Measurements from ENCODE around the gene COG4. TPM values are rescaled to one million over a fixed set of nuclear protein-coding genes. Genes with fewer than 3 reads are reported as not detected.
A peak's percentile ranks its signal among the peaks of the same experiment; 100 is the strongest.

The COG4 gene
- total and polyA plus RNA-seq, 2 experiments from 2014 or later = 60.6 to 66.4 TPM

GRCh38 chr16:70480127-70481105 lies 42.9 kb downstream of the COG4 start:
- Histone ChIP-seq H3K9me2 (ENCODE audit: insufficient read depth) (no peaks in the 10 kb centered on the region), H4K20me1 (ENCODE audit: insufficient read depth) (no peaks in the 10 kb centered on the region), H3K27ac (no peak overlapping the region), H3K4me1 (ENCODE audit: insufficient read depth) (peaks cover 24% of the 10 kb centered on the region), H2AFZ (no peak overlapping the region), H3K27me3 (replicated peaks; ENCODE audit: insufficient read depth) (no peaks in the 10 kb centered on the region), H3F3A (ENCODE audit: insufficient read depth) (peaks cover 22% of the 10 kb centered on the region), H3K36me3 (ENCODE audit: low read depth) (no peaks in the 10 kb centered on the region; the same call in 1 of the 2 replicates), H3K4me2 (ENCODE audit: unreplicated experiment) (no peak overlapping the region), H3K9ac (no peak overlapping the region), H3K9me3 (ENCODE audit: low read depth) (no peaks in the 10 kb centered on the region), H3K79me2 (ENCODE audit: insufficient read depth) (no peaks in the 10 kb centered on the region), H3K4me3 (no peak overlapping the region)
- TF ChIP-seq EZH2phosphoT487 (IDR thresholded peaks at IDR 0.05; ENCODE audit: insufficient read depth, low read depth) (no peak), EZH2 (IDR thresholded peaks at IDR 0.05; ENCODE audit: insufficient read depth, poor library complexity, severe bottlenecking) (no peak)
- WGBS, 2 experiments (ENCODE audit: low coverage in 1 of 2, low lambda C conversion rate in 2 of 2, missing lambda C conversion rate in 2 of 2) = 94% methylated on average over 16 to 17 of the region's 17 CpGs
- DNase-seq = no peak
- in situ Hi-C loops (cut with MboI) = no loop called here

GRCh38 chr16:70478912-70479341 lies 44.4 kb downstream of the COG4 start:
- no peak overlapping the region for H3K4me3 ChIP-seq
- no peak overlapping the region for H2AFZ ChIP-seq
- H3K4me1 ChIP-seq (ENCODE audit: insufficient read depth) = peaks cover 24% of the 10 kb centered on the region
- no peak overlapping the region for H3K9ac ChIP-seq
- in situ Hi-C loops (cut with MboI) = no loop called here
- H3K36me3 ChIP-seq (ENCODE audit: low read depth) = no peaks in the 10 kb centered on the region; the same call in 1 of the 2 replicates
- no peaks in the 10 kb centered on the region for H3K27me3 ChIP-seq (replicated peaks; ENCODE audit: insufficient read depth)
- H3F3A ChIP-seq (ENCODE audit: insufficient read depth) = peaks cover 19% of the 10 kb centered on the region
- no peak overlapping the region for H3K4me2 ChIP-seq (ENCODE audit: unreplicated experiment)
- H3K9me2 ChIP-seq (ENCODE audit: insufficient read depth) = no peaks in the 10 kb centered on the region
- TF ChIP-seq EZH2 (IDR thresholded peaks at IDR 0.05; ENCODE audit: insufficient read depth, poor library complexity, severe bottlenecking) (no peak), EZH2phosphoT487 (IDR thresholded peaks at IDR 0.05; ENCODE audit: insufficient read depth, low read depth) (no peak)
- H4K20me1 ChIP-seq (ENCODE audit: insufficient read depth) = no peaks in the 10 kb centered on the region
- no peak overlapping the region for H3K27ac ChIP-seq
- no peaks in the 10 kb centered on the region for H3K9me3 ChIP-seq (ENCODE audit: low read depth)
- no peaks in the 10 kb centered on the region for H3K79me2 ChIP-seq (ENCODE audit: insufficient read depth)
- no peak for DNase-seq
- WGBS, 2 experiments (ENCODE audit: low coverage in 1 of 2, low lambda C conversion rate in 2 of 2, missing lambda C conversion rate in 2 of 2) = 53 to 54% methylated on average over 10 of the region's 10 CpGs

- Histone ChIP-seq H3K27me3 (replicated peaks; ENCODE audit: insufficient read depth) (no peaks in the 10 kb centered on the region), H3K4me2 (ENCODE audit: unreplicated experiment) (no peak overlapping the region), H3K9me3 (ENCODE audit: low read depth) (no peaks in the 10 kb centered on the region), H3K4me3 (no peak overlapping the region), H3K9me2 (ENCODE audit: insufficient read depth) (no peaks in the 10 kb centered on the region), H3K9ac (no peak overlapping the region), H3F3A (ENCODE audit: insufficient read depth) (peaks cover 12% of the 10 kb centered on the region), H3K79me2 (ENCODE audit: insufficient read depth) (no peaks in the 10 kb centered on the region), H3K27ac (no peak overlapping the region), H2AFZ (no peak overlapping the region), H4K20me1 (ENCODE audit: insufficient read depth) (no peaks in the 10 kb centered on the region), H3K4me1 (ENCODE audit: insufficient read depth) (peaks cover 24% of the 10 kb centered on the region), H3K36me3 (ENCODE audit: low read depth) (no peaks in the 10 kb centered on the region; the same call in 1 of the 2 replicates)
- TF ChIP-seq EZH2 (IDR thresholded peaks at IDR 0.05; ENCODE audit: insufficient read depth, poor library complexity, severe bottlenecking) (no peak), EZH2phosphoT487 (IDR thresholded peaks at IDR 0.05; ENCODE audit: insufficient read depth, low read depth) (no peak)
- no peak for DNase-seq
- in situ Hi-C loops (cut with MboI) = no loop called here
- WGBS, 2 experiments (ENCODE audit: low coverage in 1 of 2, low lambda C conversion rate in 2 of 2, missing lambda C conversion rate in 2 of 2) = 94 to 100% methylated on average over 8 of the region's 8 CpGs
These were observed 45.2 kb downstream of the COG4 start for GRCh38 chr16:70478169-70478568.

- peak; percentile 77 for DNase-seq
- no peaks in the 10 kb centered on the region for H3K9me3 ChIP-seq (ENCODE audit: low read depth)
- H4K20me1 ChIP-seq (ENCODE audit: insufficient read depth) = no peaks in the 10 kb centered on the region
- in situ Hi-C loops (cut with MboI) = no loop called here
- TF ChIP-seq EZH2phosphoT487 (IDR thresholded peaks at IDR 0.05; ENCODE audit: insufficient read depth, low read depth) = no peak
- TF ChIP-seq EZH2 (IDR thresholded peaks at IDR 0.05; ENCODE audit: insufficient read depth, poor library complexity, severe bottlenecking) = no peak
- H2AFZ ChIP-seq = no peak overlapping the region
- H3F3A ChIP-seq (ENCODE audit: insufficient read depth) = no peaks in the 10 kb centered on the region; the same call in 1 of the 2 replicates
- no peak overlapping the region for H3K27ac ChIP-seq
- H3K36me3 ChIP-seq (ENCODE audit: low read depth) = no peaks in the 10 kb centered on the region; the same call in 1 of the 2 replicates
- H3K79me2 ChIP-seq (ENCODE audit: insufficient read depth) = no peaks in the 10 kb centered on the region
- H3K4me3 ChIP-seq = no peak overlapping the region
- peak overlapping the region; percentile 58 for H3K9ac ChIP-seq
- peaks cover 11% of the 10 kb centered on the region for H3K4me1 ChIP-seq (ENCODE audit: insufficient read depth)
- H3K27me3 ChIP-seq (replicated peaks; ENCODE audit: insufficient read depth) = no peaks in the 10 kb centered on the region
- peak overlapping the region; percentile 52 for H3K4me2 ChIP-seq (ENCODE audit: unreplicated experiment)
- 64 to 67% methylated on average over 12 to 13 of the region's 13 CpGs for WGBS, 2 experiments (ENCODE audit: low coverage in 1 of 2, low lambda C conversion rate in 2 of 2, missing lambda C conversion rate in 2 of 2)
- H3K9me2 ChIP-seq (ENCODE audit: insufficient read depth) = no peaks in the 10 kb centered on the region
These were observed 46.9 kb downstream of the COG4 start for GRCh38 chr16:70476272-70477020.

Measured in GM23248 (cell line).